ENCODE data around the gene EFCAB12. TPM values are rescaled to one million over a fixed set of nuclear protein-coding genes. Genes with fewer than 3 reads are reported as not detected.

Gene EFCAB12
- total and polyA plus RNA-seq, 2 of the 4 experiments (the other 2 are of a cell fraction), result under 0.01 to 0.17 TPM

DNA sequence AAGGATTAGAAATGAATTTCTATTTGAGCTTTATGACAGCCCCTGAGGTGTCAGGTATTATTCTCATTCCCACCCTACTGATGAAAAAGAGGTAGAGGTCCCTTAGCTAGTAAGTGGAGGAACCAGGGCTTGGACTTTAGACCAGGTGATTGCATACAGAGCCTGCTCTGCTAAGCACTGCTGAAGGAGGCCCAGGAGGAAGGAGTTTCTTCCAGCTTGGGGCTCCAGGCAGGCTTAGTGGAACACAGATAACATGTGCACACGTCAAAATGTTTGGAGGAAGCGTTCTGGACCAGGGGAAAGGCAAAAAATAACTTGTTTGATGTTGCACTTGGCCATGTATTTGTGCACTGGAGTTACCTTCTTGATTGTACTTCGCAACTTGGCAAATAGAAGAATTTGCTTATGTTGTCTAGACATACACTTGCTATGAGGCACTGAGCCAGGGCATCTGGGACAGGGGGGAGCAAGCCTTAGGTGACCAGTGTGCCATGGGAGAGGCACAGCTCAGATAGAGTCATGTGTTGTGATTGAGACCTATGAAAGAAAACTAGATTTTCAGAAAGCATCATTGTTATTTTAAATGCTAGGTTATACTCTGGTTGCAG is 34.0 kb upstream of the EFCAB12 start:
- dilution Hi-C loops (cut with HindIII; ENCODE audit: low sequenced_read_pairs, unreplicated experiment), result no loop called here
- no peak for DNase-seq
- no peak overlapping the region for H3K56ac ChIP-seq (ENCODE audit: extremely low read depth, insufficient read depth, low read length)

More for the DNA sequence above, 34.0 kb upstream of the EFCAB12 start:
- Histone ChIP-seq H3K9me1 (ENCODE audit: insufficient read depth, low read length) (peaks cover 21% of the 10 kb centered on the region), H3K27me3 (ENCODE audit: control insufficient read depth, insufficient read depth, low read length) (no peaks in the 10 kb centered on the region), H3K4me3 (ENCODE audit: insufficient read depth, low read depth, low read length) (no peak overlapping the region), H2AFZ (replicated peaks; ENCODE audit: low read length, poor library complexity) (no peak overlapping the region), H3K18ac (ENCODE audit: low read depth, low read length) (no peak overlapping the region), H3K14ac (replicated peaks; ENCODE audit: low read depth, low read length) (no peak overlapping the region), H2BK120ac (ENCODE audit: low read depth, low read length) (no peak overlapping the region), H3K23ac (ENCODE audit: low read depth, low read length) (no peak overlapping the region), H3K4me1 (ENCODE audit: control insufficient read depth, insufficient read depth, low read length) (peaks cover 11% of the 10 kb centered on the region), H2AK9ac (replicated peaks; ENCODE audit: low read depth, low read length, poor library complexity) (no peak overlapping the region), H3K9me3 (ENCODE audit: control insufficient read depth, insufficient read depth, low read length) (no peaks in the 10 kb centered on the region), H2BK20ac (ENCODE audit: low read depth, low read length) (no peak overlapping the region), H3K9ac (ENCODE audit: low read depth, low read length) (no peak overlapping the region), H2BK15ac (ENCODE audit: low read depth, low read length) (no peak overlapping the region), H3K79me1 (ENCODE audit: low read depth in 1 of 2, low read length in 2 of 2) (peaks cover 5 to 17% of the 10 kb centered on the region in 2 experiments; a peak in 1 of 4 replicates), H3K36me3 (ENCODE audit: control insufficient read depth, insufficient read depth, low read length) (peaks cover 4% of the 10 kb centered on the region), H2AK5ac (ENCODE audit: low read depth, low read length) (no peak overlapping the region), H4K91ac (ENCODE audit: insufficient read depth, low read depth, low read length) (no peak overlapping the region), H3K27ac (ENCODE audit: insufficient read depth, low read length) (no peak overlapping the region), H4K5ac (ENCODE audit: low read depth, low read length) (no peak overlapping the region), H2BK5ac (ENCODE audit: low read depth, low read length, poor library complexity, severe bottlenecking) (no peak overlapping the region), H3K4ac (ENCODE audit: low read depth, low read length) (no peak overlapping the region), H4K8ac (ENCODE audit: low read depth in 2 of 2, low read length in 2 of 2) (no peak overlapping the region), H3K4me2 (ENCODE audit: low read depth, low read length) (no peak overlapping the region), H4K20me1 (ENCODE audit: insufficient read depth, low read length) (0 out of 2 replicates have a peak, but pooled peaks cover 5% of the 10 kb centered on the region)
- intact Hi-C loops (cut with micrococcal nuclease), result no loop called here
- BruUV-seq (replicated peaks), result no TSS peak
- TF ChIP-seq CHD1 (IDR thresholded peaks at IDR 0.05; ENCODE audit: low read depth, low read length), result no peak
- TF ChIP-seq RCOR1 (IDR thresholded peaks at IDR 0.05; ENCODE audit: insufficient replicate concordance, low read length), result no peak
- TF ChIP-seq RFX5 (IDR thresholded peaks at IDR 0.05; ENCODE audit: low read depth, low read length), result no peak
- TF ChIP-seq, protein P1, sequence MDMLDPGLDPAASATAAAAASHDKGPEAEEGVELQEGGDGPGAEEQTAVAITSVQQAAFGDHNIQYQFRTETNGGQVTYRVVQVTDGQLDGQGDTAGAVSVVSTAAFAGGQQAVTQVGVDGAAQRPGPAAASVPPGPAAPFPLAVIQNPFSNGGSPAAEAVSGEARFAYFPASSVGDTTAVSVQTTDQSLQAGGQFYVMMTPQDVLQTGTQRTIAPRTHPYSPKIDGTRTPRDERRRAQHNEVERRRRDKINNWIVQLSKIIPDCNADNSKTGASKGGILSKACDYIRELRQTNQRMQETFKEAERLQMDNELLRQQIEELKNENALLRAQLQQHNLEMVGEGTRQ (IDR thresholded peaks at IDR 0.05; ENCODE audit: low read depth, low read length), result no peak
- no peak for TF ChIP-seq NFE2L2 (IDR thresholded peaks at IDR 0.05; ENCODE audit: low read depth, low read length)
- TF ChIP-seq, protein P2, sequence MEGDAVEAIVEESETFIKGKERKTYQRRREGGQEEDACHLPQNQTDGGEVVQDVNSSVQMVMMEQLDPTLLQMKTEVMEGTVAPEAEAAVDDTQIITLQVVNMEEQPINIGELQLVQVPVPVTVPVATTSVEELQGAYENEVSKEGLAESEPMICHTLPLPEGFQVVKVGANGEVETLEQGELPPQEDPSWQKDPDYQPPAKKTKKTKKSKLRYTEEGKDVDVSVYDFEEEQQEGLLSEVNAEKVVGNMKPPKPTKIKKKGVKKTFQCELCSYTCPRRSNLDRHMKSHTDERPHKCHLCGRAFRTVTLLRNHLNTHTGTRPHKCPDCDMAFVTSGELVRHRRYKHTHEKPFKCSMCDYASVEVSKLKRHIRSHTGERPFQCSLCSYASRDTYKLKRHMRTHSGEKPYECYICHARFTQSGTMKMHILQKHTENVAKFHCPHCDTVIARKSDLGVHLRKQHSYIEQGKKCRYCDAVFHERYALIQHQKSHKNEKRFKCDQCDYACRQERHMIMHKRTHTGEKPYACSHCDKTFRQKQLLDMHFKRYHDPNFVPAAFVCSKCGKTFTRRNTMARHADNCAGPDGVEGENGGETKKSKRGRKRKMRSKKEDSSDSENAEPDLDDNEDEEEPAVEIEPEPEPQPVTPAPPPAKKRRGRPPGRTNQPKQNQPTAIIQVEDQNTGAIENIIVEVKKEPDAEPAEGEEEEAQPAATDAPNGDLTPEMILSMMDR (conservative IDR thresholded peaks at IDR 0.05; ENCODE audit: low read depth, low read length), result no peak
- no peak for TF ChIP-seq MXI1 (IDR thresholded peaks at IDR 0.05; ENCODE audit: borderline replicate concordance, low read depth, low read length)
- TF ChIP-seq FOS (IDR thresholded peaks at IDR 0.05; ENCODE audit: low read depth, low read length), result no peak
- no peak for TF ChIP-seq MAZ (IDR thresholded peaks at IDR 0.05; ENCODE audit: borderline replicate concordance, low read depth, low read length)
- no peak for TF ChIP-seq MAFK (IDR thresholded peaks at IDR 0.05; ENCODE audit: low read depth, low read length)
- no peak for TF ChIP-seq SMC3 (IDR thresholded peaks at IDR 0.05; ENCODE audit: low read depth, low read length)
- no peak for TF ChIP-seq POLR2A (IDR thresholded peaks at IDR 0.05; ENCODE audit: low read depth, low read length)
- no peak for TF ChIP-seq BHLHE40 (IDR thresholded peaks at IDR 0.05; ENCODE audit: low read depth, low read length)
- TF ChIP-seq CEBPB (IDR thresholded peaks at IDR 0.05; ENCODE audit: low read depth, low read length), result no peak
- no peak for TF ChIP-seq RAD21 (IDR thresholded peaks at IDR 0.05; ENCODE audit: low read length)
- CTCF ChIA-PET, result no interaction called here
- POLR2A ChIA-PET (ENCODE audit: unreplicated experiment), result no interaction called here
- WGBS, 2 experiments (ENCODE audit: extremely low coverage in 2 of 2, insufficient read length in 1 of 2), result 100% methylated on average over 1 of the region's 3 CpGs; no CpG with 5 or more reads in 1 of the 2 experiments
- in situ Hi-C loops (cut with MboI; ENCODE audit: low sequenced_read_pairs), result no loop called here
- ATAC-seq (ENCODE audit: low read depth), result no peak
